HG02588 (cell line): Measurements from ENCODE around the gene THUMPD3.

Experiments used
- ATAC-seq: cut with Tn5 transposase; IDR thresholded peaks from one replicate; pipeline ENCODE4 v1.9.1; 2021; ENCODE audit warnings: mild to moderate bottlenecking, moderate library complexity; ENCODE audit not compliant: unreplicated experiment

The THUMPD3 gene

DNA sequence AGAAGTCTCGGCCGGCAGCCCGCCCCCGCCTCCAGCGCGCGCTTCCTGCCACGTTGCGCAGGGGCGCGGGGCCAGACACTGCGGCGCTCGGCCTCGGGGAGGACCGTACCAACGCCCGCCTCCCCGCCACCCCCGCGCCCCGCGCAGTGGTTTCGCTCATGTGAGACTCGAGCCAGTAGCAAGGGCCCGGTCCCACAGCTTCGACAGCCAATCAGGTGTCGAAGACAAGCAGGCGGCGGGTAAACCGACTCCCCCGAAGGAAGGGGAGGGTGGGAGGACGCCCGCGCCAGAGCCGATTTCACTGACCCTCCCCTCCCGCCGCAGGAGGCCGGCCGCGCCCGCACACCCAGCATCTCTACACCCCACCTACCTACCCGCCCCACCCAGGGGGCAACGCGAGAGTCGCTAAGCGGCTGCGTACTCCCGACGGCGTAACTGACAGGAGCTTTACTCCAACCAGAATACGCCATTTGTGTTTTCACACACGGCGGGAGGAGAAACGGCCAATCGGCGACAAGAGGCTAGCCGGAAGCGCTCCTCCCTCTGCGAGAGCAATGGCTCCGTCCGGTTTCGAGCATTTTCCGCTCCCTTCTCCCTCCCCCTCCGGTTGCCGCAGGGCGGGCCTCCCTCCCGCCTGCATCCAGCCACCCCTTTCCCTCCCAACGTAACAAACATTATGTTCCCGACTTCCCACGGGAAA lies 33.9 kb downstream of the THUMPD3 start:
- peak; percentile 68 for ATAC-seq

DNA sequence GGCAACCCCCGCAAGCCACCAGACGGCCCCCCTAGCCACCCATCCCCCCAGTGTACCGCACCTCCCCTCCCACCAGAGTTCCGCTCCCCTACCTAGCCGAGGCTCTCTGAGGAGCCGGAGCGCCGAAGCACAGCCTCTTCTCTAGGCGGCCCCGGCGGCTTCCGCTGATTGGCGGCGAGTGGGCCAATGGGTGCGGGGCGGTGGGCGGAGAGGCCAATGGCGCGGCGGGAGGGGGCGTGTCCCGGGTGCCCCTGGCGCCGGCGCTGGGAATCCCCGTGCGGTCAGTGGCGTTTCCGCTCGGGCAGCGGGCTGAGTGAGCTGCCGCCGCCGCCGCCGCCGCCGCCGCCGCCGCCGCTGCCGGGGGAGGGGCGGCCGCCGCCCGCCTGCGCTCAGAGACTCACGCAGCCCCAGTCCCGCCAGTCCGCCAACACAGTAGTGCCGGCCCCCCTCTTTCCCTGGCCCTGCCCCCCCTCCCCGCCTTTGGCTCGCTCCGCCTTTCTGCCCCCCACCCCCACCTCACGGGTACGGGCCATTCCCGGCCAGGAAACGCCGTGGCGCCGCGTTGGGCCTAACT lies 34.6 kb downstream of the THUMPD3 start, which contains the start of gene SETD5:
TSS of gene SETD5 (plus strand) at position 284 of the 574 bp plus-strand sequence. CDS start 31,324 bp downstream, outside the sequence.
- ATAC-seq: peak; percentile 49

DNA sequence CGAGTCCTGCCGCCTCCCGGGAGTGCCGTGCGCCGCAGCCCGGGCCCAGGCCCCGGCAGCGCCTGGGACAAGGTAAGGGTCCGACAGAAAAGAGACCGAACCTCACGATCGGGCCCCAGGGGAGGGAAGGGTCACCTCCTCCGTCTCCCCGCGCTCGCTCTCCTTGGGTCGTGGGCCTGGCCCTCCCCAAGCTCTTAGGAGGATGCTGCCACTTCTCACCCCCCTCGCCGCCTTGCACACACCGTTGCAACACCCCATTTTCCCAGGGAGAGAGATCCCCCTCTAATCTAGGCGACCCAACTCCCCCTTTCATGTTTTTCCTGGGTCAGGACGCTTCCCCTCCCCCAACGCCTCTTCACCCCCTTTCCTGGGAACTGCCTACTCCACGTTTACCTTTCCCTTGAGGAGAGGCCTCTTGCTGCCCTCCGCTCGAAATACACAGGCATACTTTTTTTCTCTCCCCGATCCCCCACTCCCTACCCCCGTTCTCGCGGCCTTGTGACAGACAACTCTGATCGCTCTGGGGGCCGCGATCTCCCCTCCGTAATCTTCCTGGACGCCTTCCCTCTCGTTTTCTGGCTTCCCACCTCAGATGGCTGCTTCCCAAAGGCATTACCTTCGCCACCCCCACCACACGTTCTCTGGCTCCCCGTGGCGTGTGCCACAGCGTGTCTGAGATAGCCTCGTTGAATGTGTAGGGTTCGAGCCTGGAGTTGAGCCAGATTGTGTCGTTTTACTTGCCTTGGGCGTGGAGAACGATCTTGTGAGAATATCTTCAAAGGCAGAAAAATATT lies 35.2 kb downstream of the THUMPD3 start:
- ATAC-seq: no peak

DNA sequence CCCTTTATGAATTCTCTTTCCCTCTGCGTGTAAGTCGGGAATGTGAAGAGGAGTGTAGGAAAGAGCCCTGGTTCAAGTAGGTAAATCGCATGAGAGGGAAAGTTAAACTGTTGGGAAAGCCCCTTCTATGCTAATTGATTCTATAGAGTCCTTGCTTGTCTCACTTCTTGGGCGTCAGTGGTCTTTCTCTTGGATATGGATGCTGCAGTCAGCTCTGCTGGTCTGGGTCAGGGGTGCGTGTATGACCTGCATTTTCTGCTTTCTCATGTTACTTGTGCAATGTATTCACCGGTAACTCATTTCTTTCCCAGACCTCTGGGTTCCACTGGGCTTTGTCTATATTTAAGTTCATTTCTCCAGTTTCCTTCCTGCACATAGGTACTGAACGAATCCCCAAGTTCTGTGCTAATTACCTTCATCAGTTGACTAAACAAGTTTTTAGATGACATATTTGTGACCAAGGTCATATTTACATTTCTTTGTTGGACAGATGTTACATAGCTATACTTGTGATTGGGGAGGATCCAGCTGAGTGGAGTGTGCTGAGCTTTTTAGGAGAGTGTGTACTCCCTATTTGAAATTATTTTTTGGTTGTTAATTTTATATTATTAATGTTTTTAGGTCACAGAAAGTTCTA lies 36.0 kb downstream of the THUMPD3 start:
- no peak for ATAC-seq

DNA sequence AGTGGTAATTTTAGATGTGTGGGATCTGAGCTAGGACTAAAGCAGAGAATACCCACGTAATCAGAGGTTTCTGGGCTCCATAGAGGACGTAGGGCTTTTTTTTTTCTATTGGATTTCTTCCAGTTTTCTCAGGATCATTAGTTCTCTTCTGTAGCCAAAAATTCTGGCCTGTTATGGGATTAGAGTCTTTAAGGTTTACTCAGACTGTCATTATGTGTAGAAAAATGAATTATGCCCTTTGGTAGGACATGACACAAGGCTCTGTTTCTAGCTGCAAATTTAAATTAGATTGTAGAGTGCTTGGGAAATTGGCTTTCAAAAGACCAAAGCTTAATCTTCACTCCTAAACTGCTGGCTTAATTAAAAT lies 36.5 kb downstream of the THUMPD3 start:
- ATAC-seq: no peak

DNA sequence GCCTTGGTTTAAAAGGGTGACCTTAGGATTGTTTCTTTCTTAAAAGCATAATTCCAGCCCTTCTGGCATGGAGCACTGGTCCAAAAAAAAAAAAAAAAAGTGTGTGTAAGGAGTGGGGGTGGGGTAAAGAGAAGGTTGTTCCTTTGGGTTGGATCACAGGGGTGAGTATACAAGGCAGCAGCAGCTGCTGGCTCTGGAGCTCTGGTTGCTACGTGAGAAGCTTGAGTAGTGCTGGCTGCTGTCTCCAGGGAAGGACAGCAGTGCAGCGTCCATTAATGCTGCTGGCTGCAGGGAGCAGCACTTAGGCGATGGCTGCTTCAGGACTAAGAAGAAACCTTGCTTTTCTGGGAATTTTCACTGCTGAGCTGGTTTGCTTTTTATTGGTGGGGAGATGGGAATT lies 36.9 kb downstream of the THUMPD3 start:
- no peak for ATAC-seq

DNA sequence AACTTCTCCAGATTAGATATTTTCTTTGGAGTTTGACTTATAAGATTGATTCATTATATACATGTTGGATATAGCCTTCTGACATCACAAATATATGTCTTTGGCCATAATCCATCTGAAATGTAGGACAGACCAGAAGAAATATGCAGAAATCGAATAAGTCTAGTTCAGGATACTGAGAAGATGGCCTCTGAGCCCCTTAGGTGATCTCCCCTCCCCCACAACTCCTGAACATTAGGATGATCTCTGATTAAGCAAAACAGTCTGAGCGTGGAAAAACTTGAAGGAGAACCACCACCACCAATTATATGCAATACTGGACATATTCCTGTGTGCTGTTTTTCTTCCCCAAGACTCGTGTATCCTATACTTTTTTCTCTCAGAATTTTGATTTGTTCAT lies 37.8 kb downstream of the THUMPD3 start:
- ATAC-seq: no peak

DNA sequence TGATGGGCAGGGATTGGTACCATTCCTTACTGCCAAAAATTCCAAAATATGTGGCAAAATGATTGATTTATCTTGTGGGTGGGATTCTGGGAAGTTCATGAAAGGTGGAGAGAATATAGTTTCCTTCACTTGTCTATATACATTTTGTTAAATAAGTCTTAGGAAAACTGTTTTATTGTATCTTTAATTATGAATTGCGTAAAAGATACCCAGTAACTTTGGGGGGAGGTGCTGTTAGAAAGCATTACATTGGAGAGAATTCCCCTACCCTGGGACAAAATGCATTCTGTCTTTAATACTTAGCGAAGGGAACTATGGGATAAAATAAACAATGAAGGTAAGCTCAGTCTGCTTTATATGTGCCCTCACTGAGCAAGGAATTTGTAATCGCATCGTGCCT lies 39.1 kb downstream of the THUMPD3 start:
- ATAC-seq: no peak

DNA sequence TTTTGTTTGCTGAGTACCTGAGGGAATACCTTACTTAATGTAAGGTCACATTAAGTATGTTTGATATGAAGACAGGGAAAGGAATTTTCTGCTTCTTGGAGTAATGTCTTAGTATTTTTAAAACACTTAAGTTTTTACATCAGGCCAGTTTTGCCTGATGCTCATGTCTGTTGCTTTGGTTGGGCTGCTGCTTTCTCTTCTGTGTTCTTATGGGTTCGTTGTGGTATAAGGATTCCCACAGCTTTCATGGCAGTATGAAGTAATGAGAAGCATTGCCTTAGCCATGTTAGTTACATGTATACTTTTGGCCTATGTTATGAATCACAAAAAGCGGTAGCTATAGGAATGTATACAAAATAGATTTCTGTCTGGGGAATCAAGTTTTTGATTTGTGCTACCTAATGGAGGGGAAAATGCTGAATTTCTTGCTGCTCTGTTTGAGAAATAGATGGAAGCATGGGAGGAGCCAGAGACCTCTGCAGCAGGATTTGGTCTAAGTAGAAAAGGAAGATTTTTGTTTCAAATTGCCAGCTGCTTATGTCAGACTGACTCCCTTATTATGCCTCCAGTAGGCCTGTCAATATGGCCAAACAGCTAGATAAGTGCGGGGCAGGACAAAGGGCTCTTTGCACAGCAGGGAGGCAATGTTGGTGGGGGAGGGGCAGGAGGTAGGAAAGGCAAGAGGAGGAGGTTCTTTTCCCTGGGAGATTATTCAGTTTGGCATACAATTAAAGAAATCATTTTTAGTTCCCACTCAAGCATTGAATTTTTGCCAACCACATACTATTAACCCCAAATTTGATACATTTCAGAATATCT lies 39.8 kb downstream of the THUMPD3 start:
- ATAC-seq: no peak

DNA sequence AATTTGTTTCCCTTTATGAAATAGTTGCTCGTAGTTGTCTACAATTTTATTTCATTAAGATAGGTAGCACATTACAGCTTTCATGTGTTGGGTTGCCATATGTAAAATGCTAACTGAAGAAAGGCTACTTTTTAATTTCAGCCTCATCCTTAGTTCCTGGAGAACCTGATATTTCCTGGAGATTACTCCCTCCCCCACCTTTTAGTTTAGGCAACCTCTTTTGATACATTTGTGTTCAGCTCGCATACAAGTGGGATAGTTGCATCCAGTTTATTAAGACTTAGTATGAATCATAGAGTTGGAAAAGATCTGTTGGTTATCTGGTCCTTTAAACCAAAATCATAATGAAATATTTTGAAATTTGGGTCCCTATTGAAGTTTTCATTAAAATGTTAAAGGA lies 40.6 kb downstream of the THUMPD3 start:
- ATAC-seq: no peak

DNA sequence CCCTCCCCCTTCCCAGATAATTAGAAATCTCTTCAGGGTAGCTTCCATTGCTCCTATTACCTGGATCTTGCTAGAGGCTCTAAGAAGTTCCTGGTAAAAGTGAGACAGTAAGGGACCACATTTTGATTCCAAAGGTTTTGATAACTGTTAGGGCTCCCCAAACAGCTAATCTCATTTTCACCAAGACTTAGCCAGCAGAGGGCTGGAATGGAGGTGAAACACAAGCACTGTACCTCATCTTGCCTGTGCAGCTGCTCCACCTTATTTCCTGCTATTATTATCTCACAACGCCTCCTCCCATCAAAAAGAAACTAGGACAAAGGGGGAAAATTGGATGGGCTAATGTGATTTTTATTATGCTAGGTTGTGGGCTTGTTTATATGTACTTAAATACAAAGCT lies 41.8 kb downstream of the THUMPD3 start:
- no peak for ATAC-seq

DNA sequence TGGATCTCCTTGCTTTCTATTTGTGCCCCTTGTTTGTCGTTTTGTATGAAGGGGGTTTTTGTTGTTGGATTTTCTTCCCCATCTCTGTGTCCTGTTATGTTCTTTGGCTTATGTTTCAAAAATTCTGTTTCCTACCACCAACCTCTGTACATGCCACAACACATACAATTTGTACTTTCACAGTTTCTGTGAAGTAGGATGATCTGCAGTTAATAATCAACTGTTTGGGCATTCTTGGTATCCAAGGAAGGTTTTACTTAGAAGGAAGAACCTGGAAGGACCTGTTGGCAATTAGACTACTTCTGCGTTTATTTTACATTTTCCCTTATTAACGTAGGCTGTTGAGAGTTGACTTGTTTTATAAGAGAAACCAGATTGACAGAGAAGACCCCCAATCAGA lies 42.9 kb downstream of the THUMPD3 start:
- ATAC-seq: no peak

DNA sequence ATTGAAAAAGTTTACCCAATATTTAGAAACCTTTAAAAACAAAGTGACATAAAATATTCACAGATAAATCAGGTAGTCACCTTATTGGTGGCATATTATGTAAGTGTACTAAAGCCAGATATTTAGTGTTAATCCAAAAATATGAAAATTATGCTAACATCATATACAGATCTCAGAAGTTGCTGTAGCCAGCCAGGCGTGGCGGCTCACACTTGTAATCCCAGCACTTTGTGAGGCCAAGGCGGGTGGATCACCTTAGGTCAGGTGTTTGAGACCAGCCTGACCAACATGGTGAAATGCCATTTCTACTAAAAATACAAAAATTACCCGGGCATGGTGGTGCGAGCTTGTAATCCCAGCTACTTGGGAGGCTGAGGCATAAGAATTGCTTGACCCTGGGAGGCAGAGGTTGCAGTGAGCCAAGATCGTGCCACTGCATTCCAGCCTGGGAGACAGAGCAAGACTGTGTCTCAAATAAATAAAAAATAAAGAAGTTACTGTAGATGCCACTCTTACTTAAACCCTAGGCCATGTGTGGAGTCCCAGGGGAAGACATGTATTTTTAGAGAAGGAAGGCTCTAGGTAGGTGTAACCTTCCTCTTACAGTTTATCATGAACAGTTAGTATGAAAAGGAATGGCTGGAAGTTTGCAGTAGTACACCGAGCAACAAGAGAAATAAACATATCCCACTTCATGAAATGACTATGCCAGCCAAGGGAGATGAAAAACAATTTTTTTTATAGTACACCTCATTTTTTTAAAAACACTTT lies 44.2 kb downstream of the THUMPD3 start:
- ATAC-seq: no peak

DNA sequence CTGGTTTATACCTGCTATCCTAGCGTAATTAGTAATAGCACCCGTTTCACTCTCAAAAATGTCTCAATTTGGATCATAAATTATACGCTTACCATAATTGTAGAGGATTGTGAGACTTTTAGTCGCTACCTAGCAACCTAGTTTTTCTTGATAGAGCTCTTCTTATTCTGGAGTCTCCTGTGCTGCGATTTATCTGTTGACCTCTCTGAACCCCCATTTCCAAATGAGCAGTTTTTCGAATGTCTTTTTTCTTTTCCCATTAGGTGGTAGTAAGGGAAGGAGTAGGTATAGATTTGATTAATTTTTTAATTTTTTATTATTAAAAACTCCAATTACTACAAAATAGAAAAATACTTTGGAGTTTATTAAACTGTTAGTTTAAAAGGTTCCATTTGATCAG lies 45.2 kb downstream of the THUMPD3 start:
- no peak for ATAC-seq

DNA sequence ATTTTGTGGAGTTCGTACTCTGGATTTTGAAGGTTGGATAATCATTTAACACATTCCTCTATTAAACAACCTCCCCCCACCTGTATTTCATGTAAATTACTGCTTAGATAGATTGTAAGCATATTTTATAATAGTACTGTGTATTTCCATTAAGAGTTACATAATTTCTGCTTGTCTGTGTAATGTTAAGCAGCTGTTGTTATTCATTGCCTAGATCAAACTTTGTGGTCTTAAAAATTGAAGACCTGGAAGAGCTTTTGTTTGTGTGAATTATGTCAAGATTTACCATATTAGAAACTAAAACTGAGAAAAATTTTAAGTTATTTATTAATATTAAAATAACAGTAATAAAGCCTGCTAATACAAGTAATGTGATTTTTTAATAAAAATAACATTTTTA lies 45.7 kb downstream of the THUMPD3 start:
- ATAC-seq: no peak

DNA sequence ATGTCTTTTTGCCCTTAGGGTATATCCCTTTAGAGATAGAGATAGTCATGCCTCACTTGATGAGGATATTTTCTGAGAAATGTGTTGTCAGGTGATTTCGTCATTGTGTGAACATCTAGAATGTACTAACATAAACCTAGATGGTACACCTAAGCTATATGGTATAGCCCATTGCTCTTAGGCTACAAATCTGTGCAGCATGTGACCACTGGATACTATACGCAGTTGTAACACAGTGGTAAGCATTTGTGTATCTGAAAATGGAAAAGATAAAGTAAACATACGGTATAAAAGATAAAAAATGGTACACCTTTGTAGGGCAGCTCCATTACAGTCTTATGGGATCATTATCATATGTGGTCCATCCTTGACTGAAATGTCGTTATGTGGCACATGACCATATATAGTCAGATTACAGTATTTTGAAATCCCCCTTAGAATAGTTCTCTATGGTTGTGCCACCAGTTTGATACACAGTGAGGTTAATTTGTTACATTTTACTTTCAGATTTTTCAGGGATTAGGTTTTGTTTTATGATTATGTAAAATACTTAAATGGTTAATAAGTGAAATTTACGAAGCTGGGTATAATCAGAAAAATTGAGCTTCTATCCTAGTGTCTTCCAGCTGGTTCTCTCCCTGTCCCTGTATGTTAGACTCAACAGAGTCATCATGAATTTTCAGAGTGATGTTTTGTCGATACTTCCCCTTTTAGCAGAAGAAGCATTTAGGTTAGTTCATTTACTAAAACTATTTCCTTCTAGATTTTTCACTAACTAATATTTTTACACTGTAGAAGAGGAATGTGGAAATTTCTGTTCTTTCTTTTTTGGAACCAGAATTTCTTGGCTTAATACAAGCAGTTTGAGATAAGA lies 47.4 kb downstream of the THUMPD3 start:
- ATAC-seq: no peak

DNA sequence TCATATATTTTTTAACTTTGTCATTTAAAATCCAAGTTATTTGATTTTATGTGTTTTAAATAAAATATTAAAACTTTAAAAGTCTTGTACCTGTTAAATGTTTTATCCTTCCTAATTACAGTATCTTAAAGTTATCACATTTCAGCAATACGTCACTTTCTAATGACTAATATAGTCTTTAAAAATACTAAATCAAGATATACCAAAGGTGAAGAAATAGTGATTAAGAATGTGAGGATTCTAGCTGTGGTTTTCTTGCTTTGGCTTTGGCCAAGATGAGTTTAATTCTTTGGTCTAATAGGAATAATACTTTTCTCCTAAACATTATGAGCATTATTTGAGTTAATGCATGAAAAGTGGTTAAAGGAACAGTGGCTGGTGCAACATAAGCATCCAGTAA lies 48.4 kb downstream of the THUMPD3 start:
- no peak for ATAC-seq

DNA sequence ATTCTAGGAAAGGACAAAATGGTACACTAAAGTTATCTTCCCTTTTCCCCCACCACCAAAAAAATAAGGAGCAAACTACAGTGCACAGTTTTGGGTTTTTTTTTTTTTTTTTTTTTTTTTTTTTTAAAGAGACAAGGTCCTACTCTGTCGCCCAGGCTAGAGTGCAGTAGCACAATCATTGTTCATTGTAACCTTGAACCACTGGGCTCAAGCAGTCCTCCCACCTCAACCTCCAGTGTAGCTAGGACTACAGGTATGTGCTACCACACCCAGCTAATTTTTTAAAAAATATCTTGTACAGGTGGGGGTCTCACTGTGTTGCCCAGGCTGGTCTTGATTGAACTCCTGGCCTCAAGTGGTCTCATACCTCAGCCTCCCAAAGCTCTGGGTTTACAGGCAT lies 49.4 kb downstream of the THUMPD3 start:
- no peak for ATAC-seq

DNA sequence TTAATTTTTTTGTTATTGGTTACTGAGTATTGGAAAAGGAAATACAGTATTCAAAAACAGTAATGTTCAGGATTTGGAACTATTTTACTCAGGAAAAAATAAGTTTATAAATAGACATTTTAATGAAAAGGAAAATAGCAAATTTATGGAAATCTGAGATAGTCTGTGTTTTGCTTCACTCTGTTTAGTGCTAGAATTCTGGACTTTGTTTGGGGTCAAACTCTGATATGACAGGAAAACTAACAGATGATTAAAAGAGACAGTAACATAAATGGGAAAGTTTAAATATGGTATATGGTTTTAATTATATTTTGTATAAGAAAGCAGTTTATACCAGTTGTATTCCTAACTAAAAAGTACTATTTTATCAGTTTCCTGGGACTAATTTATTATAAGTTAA lies 52.0 kb downstream of the THUMPD3 start:
- no peak for ATAC-seq
